Kidney (tissue), 14 donors: ENCODE data around the gene TIMM8B. TPM values are rescaled to one million over a fixed set of nuclear protein-coding genes. Genes with fewer than 3 reads are reported as not detected.
"Not testable (repeated sequence)": the region's sequence is repeated elsewhere in the genome, so short reads cannot be mapped to it uniquely, and the experiment has no call there.

ENCODE experiments used
- DNase-seq, 5 donors: peaks; one replicate each; pipeline ENCODE4 v3.0.0-alpha.2; 2013 to 2020
- FAIRE-seq: peaks from 2 replicates; lab custom pipeline; 2012; peaks lifted over from hg19 to GRCh38; lab: Jason Lieb, UNC
- H3K27ac ChIP-seq, 2 donors: one replicate each; pipeline ENCODE4 v1.7.0; 2013; ENCODE audit warnings: low read depth in 2 of 2, low read length in 2 of 2, inconsistent platforms in 1 of 2
- H3K27me3 ChIP-seq: one replicate; pipeline ENCODE4 v1.7.1; 2013; ENCODE audit warnings: low read length, inconsistent platforms; ENCODE audit not compliant: control insufficient read depth, insufficient read depth
- H3K36me3 ChIP-seq, 3 donors: one replicate each; pipeline versions ENCODE4 v1.7.0 to v1.7.1; 2013; ENCODE audit warnings: low read length in 3 of 3, control low read depth in 1 of 3, inconsistent platforms in 1 of 3; ENCODE audit not compliant: insufficient read depth in 3 of 3, control insufficient read depth in 2 of 3
- H3K4me1 ChIP-seq, 3 donors: one replicate each; pipeline versions ENCODE4 v1.7.0 to v1.7.1; 2013; ENCODE audit warnings: low read length in 3 of 3, inconsistent platforms in 1 of 3, low read depth in 1 of 3; ENCODE audit not compliant: control insufficient read depth in 2 of 3, insufficient read depth in 2 of 3
- H3K4me3 ChIP-seq, 3 donors: one replicate each; pipeline versions ENCODE4 v1.7.0 to v1.8.1; 2013; ENCODE audit warnings: low read length in 3 of 3, control low read depth in 1 of 3, inconsistent platforms in 1 of 3
- H3K9ac ChIP-seq, 3 donors: one replicate each; pipeline versions ENCODE4 v1.7.0 to v1.7.1; 2013; ENCODE audit warnings: low read length in 3 of 3, control low read depth in 1 of 3, inconsistent platforms in 1 of 3
- H3K9me3 ChIP-seq, 3 donors: one replicate each; pipeline versions ENCODE4 v1.7.0 to v1.7.1; 2013; ENCODE audit warnings: low read length in 3 of 3, control low read depth in 1 of 3, inconsistent platforms in 1 of 3; ENCODE audit not compliant: control insufficient read depth in 2 of 3, insufficient read depth in 1 of 3
- CTCF ChIP-seq: IDR thresholded peaks from 3 replicates; pipeline ENCODE4 v1.5.1; 2012; ENCODE audit warnings: mild to moderate bottlenecking, moderate library complexity, borderline replicate concordance; ENCODE audit not compliant: insufficient read depth; ENCODE audit errors: extremely low read depth
- intact Hi-C: fragments of 100-400 bp; cut with DNase I; formaldehyde crosslinking; loops from one replicate; pipeline ENCODE4 v1.11.1; 2022
- polyA plus RNA-seq: library from polyadenylated mRNA; stranded (reverse); fragments of 350-450 nt; fragmentation: Illumina TruSeq; extraction: RNeasy Lipid Tissue Mini Kit (QIAGEN cat#74804); gene quantifications from one replicate; pipeline ENCODE4 v1.2.3, GENCODE V29; 2014; ENCODE audit warnings: low read depth, low replicate concordance; ENCODE audit not compliant: insufficient read depth
- total RNA-seq: library from RNA; stranded (reverse); fragmentation: NEBNext Ultra II Directional; extraction: Animal tissue kit (Norgen Biotek cat#: 25700); gene quantifications from one replicate; pipeline ENCODE4 v1.2.1, GENCODE V29; 2021
- donor health status: control.
- donor health status: control.
- donor health status: control.
- donor health status: control.
- donor health status: control.
- donor health status: DM: yes; HTN: yes; CAD: no.
- donor health status: Normal renal cell carcinoma (clear cell type).

Gene TIMM8B
- total and polyA plus RNA-seq, 2 donors from 2014 or later = 51.3 to 167 TPM

GRCh38 chr11:112057170-112057569 is 29.4 kb downstream of the TIMM8B start:
- H3K27ac ChIP-seq = no peak overlapping the region
- no peak for TF ChIP-seq CTCF
- intact Hi-C loops = no loop called here
- H3K9ac ChIP-seq = no peak overlapping the region
- no peak for DNase-seq
- no peaks in the 10 kb centered on the region for H3K9me3 ChIP-seq
- no peak overlapping the region for H3K4me3 ChIP-seq
- H3K4me1 ChIP-seq = no peaks in the 10 kb centered on the region
- FAIRE-seq = no peak
- peaks cover 4 to 34% (median 5%) of the 10 kb centered on the region in 3 donors for H3K36me3 ChIP-seq
- H3K27me3 ChIP-seq = no peaks in the 10 kb centered on the region

GRCh38 chr11:112051768-112052167 is 34.8 kb downstream of the TIMM8B start:
- H3K9me3 ChIP-seq = no peaks in the 10 kb centered on the region
- DNase-seq (no peak), FAIRE-seq (no peak)
- H3K9ac ChIP-seq = no peak overlapping the region
- no peak for TF ChIP-seq CTCF
- intact Hi-C loops = no loop called here
- no peaks in the 10 kb centered on the region for H3K27me3 ChIP-seq
- no peaks in the 10 kb centered on the region for H3K4me1 ChIP-seq
- no peak overlapping the region for H3K27ac ChIP-seq
- no peak overlapping the region for H3K4me3 ChIP-seq
- peaks cover 4 to 29% (median 12%) of the 10 kb centered on the region in 3 donors for H3K36me3 ChIP-seq

- Histone ChIP-seq H3K4me1 (no peaks in the 10 kb centered on the region), H3K27me3 (no peaks in the 10 kb centered on the region), H3K9ac (no peak overlapping the region), H3K36me3 (peaks cover 4 to 25% (median 12%) of the 10 kb centered on the region in 3 donors), H3K27ac (no peak overlapping the region), H3K9me3 (no peaks in the 10 kb centered on the region), H3K4me3 (no peak overlapping the region)
- DNase-seq (no peak), FAIRE-seq (no peak)
- intact Hi-C loops = no loop called here
- no peak for TF ChIP-seq CTCF
Observed at GRCh38 chr11:112050721-112051120, 35.8 kb downstream of the TIMM8B start.

GRCh38 chr11:112049777-112050176 is 36.8 kb downstream of the TIMM8B start:
- TF ChIP-seq CTCF = no peak
- intact Hi-C loops = no loop called here
- no peak overlapping the region for H3K4me3 ChIP-seq
- H3K9me3 ChIP-seq = no peaks in the 10 kb centered on the region
- no peak for FAIRE-seq
- H3K27me3 ChIP-seq = no peaks in the 10 kb centered on the region
- no peak for DNase-seq
- H3K27ac ChIP-seq = no peak overlapping the region
- H3K9ac ChIP-seq = no peak overlapping the region
- H3K36me3 ChIP-seq = peaks cover 6 to 28% (median 14%) of the 10 kb centered on the region in 3 donors
- H3K4me1 ChIP-seq = no peaks in the 10 kb centered on the region

- H3K4me1 ChIP-seq, DNase-seq, H3K9ac ChIP-seq, H3K27ac ChIP-seq, H3K27me3 ChIP-seq, H3K4me3 ChIP-seq, intact Hi-C loops, FAIRE-seq, H3K9me3 ChIP-seq: not testable (repeated sequence)
- peaks cover 6 to 30% (median 14%) of the 10 kb centered on the region in 3 donors for H3K36me3 ChIP-seq
Observed at GRCh38 chr11:112048256-112048655, 38.3 kb downstream of the TIMM8B start.

GRCh38 chr11:112046647-112047046 is 39.9 kb downstream of the TIMM8B start:
- H3K36me3 ChIP-seq = peaks cover 3 to 21% (median 6%) of the 10 kb centered on the region in 3 donors
- H3K4me1 ChIP-seq, H3K27me3 ChIP-seq, H3K27ac ChIP-seq, intact Hi-C loops, H3K9ac ChIP-seq, H3K9me3 ChIP-seq, H3K4me3 ChIP-seq, DNase-seq, FAIRE-seq: not testable (repeated sequence)
